ENCODE results near the gene KRTAP5-9.
"Not testable (repeated sequence)": the region's sequence is repeated elsewhere in the genome, so short reads cannot be mapped to it uniquely, and the experiment has no call there.

KRTAP5-9 gene

GRCh38 chr11:71548120-71548519 lies at the start of gene KRTAP5-9:
KRTAP5-9 (plus strand) TSS chr11:71548420; CDS start chr11:71548658, 238 bp downstream.
- DNase-seq (ENCODE audit: low read depth): no peak

- DNase-seq (ENCODE audit: low read depth): no peak
These were observed 49.1 kb upstream of the KRTAP5-9 start for GRCh38 chr11:71499125-71499524.

- no peak for DNase-seq (ENCODE audit: low read depth)
These were observed 48.7 kb upstream of the KRTAP5-9 start for GRCh38 chr11:71499546-71499945.

GRCh38 chr11:71500601-71501021 lies 47.6 kb upstream of the KRTAP5-9 start:
- DNase-seq (ENCODE audit: low read depth): no peak

- no peak for DNase-seq (ENCODE audit: low read depth)
These were observed 46.9 kb upstream of the KRTAP5-9 start for GRCh38 chr11:71501071-71501985.

- DNase-seq (ENCODE audit: low read depth): no peak
These were observed 46.2 kb upstream of the KRTAP5-9 start for GRCh38 chr11:71502026-71502425.

- DNase-seq (ENCODE audit: low read depth): no peak
These were observed 45.3 kb upstream of the KRTAP5-9 start for GRCh38 chr11:71502871-71503435.

GRCh38 chr11:71504531-71504930 lies 43.7 kb upstream of the KRTAP5-9 start:
- no peak for DNase-seq (ENCODE audit: low read depth)

- no peak for DNase-seq (ENCODE audit: low read depth)
These were observed 43.2 kb upstream of the KRTAP5-9 start for GRCh38 chr11:71505001-71505400.

- no peak for DNase-seq (ENCODE audit: low read depth)
These were observed 42.4 kb upstream of the KRTAP5-9 start for GRCh38 chr11:71505781-71506180.

GRCh38 chr11:71507102-71507501 lies 41.1 kb upstream of the KRTAP5-9 start:
- DNase-seq (ENCODE audit: low read depth): no peak

GRCh38 chr11:71518506-71519471 lies 29.4 kb upstream of the KRTAP5-9 start:
- no peak for DNase-seq (ENCODE audit: low read depth)

GRCh38 chr11:71519546-71519945 lies 28.7 kb upstream of the KRTAP5-9 start:
- DNase-seq (ENCODE audit: low read depth): no peak

- no peak for DNase-seq (ENCODE audit: low read depth)
These were observed 22.9 kb upstream of the KRTAP5-9 start for GRCh38 chr11:71525188-71525937.

- no peak for DNase-seq (ENCODE audit: low read depth)
These were observed 22.2 kb upstream of the KRTAP5-9 start for GRCh38 chr11:71525938-71526495.

GRCh38 chr11:71526796-71527575 lies 21.2 kb upstream of the KRTAP5-9 start, which contains the start of gene KRTAP5-7:
KRTAP5-7 (plus strand) TSS chr11:71527267; CDS start chr11:71527301, 34 bp downstream.
- DNase-seq (ENCODE audit: low read depth): not testable (repeated sequence)

GRCh38 chr11:71527576-71528210 lies 20.5 kb upstream of the KRTAP5-9 start:
- DNase-seq (ENCODE audit: low read depth): no peak

- DNase-seq (ENCODE audit: low read depth): no peak
These were observed 17.6 kb upstream of the KRTAP5-9 start for GRCh38 chr11:71530602-71531001.

- no peak for DNase-seq (ENCODE audit: low read depth)
These were observed 16.1 kb upstream of the KRTAP5-9 start for GRCh38 chr11:71532036-71532610.

Measured in activated T-helper 1 cell treated with Interleukin-2 at 50 U/mL for 16 hours (primary cell).